IgD-negative memory B cell (primary cell): ENCODE measurements around the gene PCNX3. TPM values are rescaled to one million over a fixed set of nuclear protein-coding genes. Genes with fewer than 3 reads are reported as not detected.
"Not testable (repeated sequence)": the region's sequence is repeated elsewhere in the genome, so short reads cannot be mapped to it uniquely, and the experiment has no call there.

Experiments used
- H3K27ac Mint-ChIP-seq, 3 donors: one replicate each; pipeline ENCODE4 v1.8.0; 2020 to 2022; ENCODE audit warnings: mild to moderate bottlenecking in 3 of 3, mixed read lengths in 3 of 3, moderate library complexity in 1 of 3
- H3K27me3 Mint-ChIP-seq: one replicate; pipeline ENCODE4 v1.8.0; 2021; ENCODE audit warnings: mixed read lengths
- H3K36me3 Mint-ChIP-seq: one replicate; pipeline ENCODE4 v1.8.0; 2020; ENCODE audit warnings: mild to moderate bottlenecking, mixed read lengths
- H3K4me1 Mint-ChIP-seq, 3 donors: one replicate each; pipeline ENCODE4 v1.8.0; 2020 to 2022; ENCODE audit warnings: mixed read lengths in 3 of 3, mild to moderate bottlenecking in 1 of 3
- H3K4me3 Mint-ChIP-seq, 4 donors: one replicate each; pipeline ENCODE4 v1.8.0; 2020 to 2022; ENCODE audit warnings: mild to moderate bottlenecking in 4 of 4, mixed read lengths in 4 of 4, moderate library complexity in 3 of 4
- H3K9me3 Mint-ChIP-seq, 3 donors: one replicate each; pipeline ENCODE4 v1.8.0; 2020 to 2021; ENCODE audit warnings: mixed read lengths in 3 of 3, mild to moderate bottlenecking in 1 of 3
- polyA plus RNA-seq: library from polyadenylated mRNA; unstranded; fragments of 300-500 nt; fragmentation: Illumina TruSeq; gene quantifications from one replicate; pipeline ENCODE4 v1.2.3, GENCODE V29; 2021

The PCNX3 gene
- polyA plus RNA-seq, 1 donor from 2014 or later: 6.8 TPM

- Mint-ChIP-seq H3K27me3 (no peaks in the 10 kb centered on the region), H3K4me1 (peaks cover 28 to 34% (median 29%) of the 10 kb centered on the region in 3 donors), H3K4me3 (peak overlapping the region; percentile 90 to 97 (median 96)), H3K27ac (peak overlapping the region; percentile 98 to 99 (median 99)), H3K36me3 (peaks cover 2% of the 10 kb centered on the region), H3K9me3 (no peaks in the 10 kb centered on the region)
Observed at GRCh38 chr11:65653229-65654225, 38.0 kb downstream of the PCNX3 start.

- no peaks in the 10 kb centered on the region for H3K27me3 Mint-ChIP-seq
- peak overlapping the region in 2 of 3 donors; percentile 98 to 99 for H3K27ac Mint-ChIP-seq
- H3K4me1 Mint-ChIP-seq: peaks cover 28 to 34% (median 31%) of the 10 kb centered on the region in 3 donors
- peaks cover 2% of the 10 kb centered on the region for H3K36me3 Mint-ChIP-seq
- peak overlapping the region in 3 of 4 donors; percentile 12 to 94 (median 44) for H3K4me3 Mint-ChIP-seq
- H3K9me3 Mint-ChIP-seq: no peaks in the 10 kb centered on the region
Observed at GRCh38 chr11:65654375-65655349, 39.1 kb downstream of the PCNX3 start.

- H3K4me1 Mint-ChIP-seq: peaks cover 26 to 33% (median 31%) of the 10 kb centered on the region in 3 donors
- H3K4me3 Mint-ChIP-seq: peak overlapping the region in 2 of 4 donors; percentile 22 to 86
- no peaks in the 10 kb centered on the region for H3K36me3 Mint-ChIP-seq
- H3K9me3 Mint-ChIP-seq: no peaks in the 10 kb centered on the region
- H3K27me3 Mint-ChIP-seq: no peaks in the 10 kb centered on the region
- peak overlapping the region in 2 of 3 donors; percentile 76 to 95 for H3K27ac Mint-ChIP-seq
Observed at GRCh38 chr11:65655570-65656332, 40.2 kb downstream of the PCNX3 start.

GRCh38 chr11:65657426-65657825 is 41.9 kb downstream of the PCNX3 start:
- peak overlapping the region in 2 of 3 donors; percentile 57 to 95 for H3K27ac Mint-ChIP-seq
- H3K9me3 Mint-ChIP-seq: no peaks in the 10 kb centered on the region
- H3K4me3 Mint-ChIP-seq: peak overlapping the region in 2 of 4 donors; percentile 36 to 86
- H3K36me3 Mint-ChIP-seq: no peaks in the 10 kb centered on the region
- H3K4me1 Mint-ChIP-seq: peaks cover 18 to 19% (median 18%) of the 10 kb centered on the region in 3 donors
- H3K27me3 Mint-ChIP-seq: no peaks in the 10 kb centered on the region

GRCh38 chr11:65658174-65659021 is 42.8 kb downstream of the PCNX3 start:
- no peaks in the 10 kb centered on the region for H3K27me3 Mint-ChIP-seq
- no peaks in the 10 kb centered on the region for H3K9me3 Mint-ChIP-seq
- no peaks in the 10 kb centered on the region for H3K36me3 Mint-ChIP-seq
- peak overlapping the region in 3 of 4 donors; percentile 21 to 86 (median 32) for H3K4me3 Mint-ChIP-seq
- H3K4me1 Mint-ChIP-seq: peaks cover 10 to 13% (median 11%) of the 10 kb centered on the region in 3 donors
- peak overlapping the region in 2 of 3 donors; percentile 91 to 95 for H3K27ac Mint-ChIP-seq

- Mint-ChIP-seq H3K36me3 (no peaks in the 10 kb centered on the region), H3K27ac (peak overlapping the region in 2 of 3 donors; percentile 88 to 89), H3K4me1 (peaks cover 7 to 10% (median 10%) of the 10 kb centered on the region in 3 donors), H3K9me3 (no peaks in the 10 kb centered on the region), H3K27me3 (no peaks in the 10 kb centered on the region), H3K4me3 (peak overlapping the region in 2 of 4 donors; percentile 52 to 84)
Observed at GRCh38 chr11:65660038-65660437, 44.5 kb downstream of the PCNX3 start.

- H3K27ac Mint-ChIP-seq: peak overlapping the region in 2 of 3 donors; percentile 63 to 82
- peaks cover 8 to 10% (median 8%) of the 10 kb centered on the region in 3 donors for H3K4me1 Mint-ChIP-seq
- H3K27me3 Mint-ChIP-seq, H3K36me3 Mint-ChIP-seq, H3K9me3 Mint-ChIP-seq: not testable (repeated sequence)
- peak overlapping the region in 2 of 4 donors; percentile 84 to 86 for H3K4me3 Mint-ChIP-seq
Observed at GRCh38 chr11:65660908-65661307, 45.3 kb downstream of the PCNX3 start.

GRCh38 chr11:65661599-65662246 is 46.1 kb downstream of the PCNX3 start:
- Mint-ChIP-seq H3K27ac (peak overlapping the region; percentile 23 to 82 (median 64)), H3K36me3 (no peaks in the 10 kb centered on the region), H3K4me3 (peak overlapping the region; percentile 84 to 93 (median 90)), H3K4me1 (peaks cover 5 to 8% (median 8%) of the 10 kb centered on the region in 3 donors), H3K9me3 (no peaks in the 10 kb centered on the region), H3K27me3 (no peaks in the 10 kb centered on the region)

- peaks cover 5 to 8% (median 7%) of the 10 kb centered on the region in 3 donors for H3K4me1 Mint-ChIP-seq
- peak overlapping the region; percentile 84 to 93 (median 90) for H3K4me3 Mint-ChIP-seq
- no peaks in the 10 kb centered on the region for H3K36me3 Mint-ChIP-seq
- H3K27ac Mint-ChIP-seq: peak overlapping the region; percentile 64 to 82 (median 76)
- H3K9me3 Mint-ChIP-seq: no peaks in the 10 kb centered on the region
- H3K27me3 Mint-ChIP-seq: no peaks in the 10 kb centered on the region
Observed at GRCh38 chr11:65662247-65662798, 46.7 kb downstream of the PCNX3 start.

- peak within 1 kb of the TSS; percentile 86 to 97 (median 96) for H3K4me3 Mint-ChIP-seq
- peak within 1 kb of the TSS; percentile 95 to 99 (median 95) for H3K27ac Mint-ChIP-seq
- H3K27me3 Mint-ChIP-seq: no peaks in the 10 kb centered on the region
- no peaks in the 10 kb centered on the region for H3K36me3 Mint-ChIP-seq
- peaks cover 5 to 8% (median 7%) of the 10 kb centered on the region in 3 donors for H3K4me1 Mint-ChIP-seq
- H3K9me3 Mint-ChIP-seq: no peaks in the 10 kb centered on the region
Observed at GRCh38 chr11:65662799-65663638, 47.4 kb downstream of the PCNX3 start, which contains the start of gene RELA. TSS of gene RELA (minus strand) at chr11:65662916. CDS start at chr11:65662832, 84 bp downstream.

- H3K36me3 Mint-ChIP-seq: no peaks in the 10 kb centered on the region
- H3K4me1 Mint-ChIP-seq: peaks cover 5 to 8% (median 7%) of the 10 kb centered on the region in 3 donors
- no peaks in the 10 kb centered on the region for H3K27me3 Mint-ChIP-seq
- H3K27ac Mint-ChIP-seq: peak overlapping the region; percentile 95 to 99 (median 95)
- peak overlapping the region; percentile 86 to 97 (median 96) for H3K4me3 Mint-ChIP-seq
- H3K9me3 Mint-ChIP-seq: no peaks in the 10 kb centered on the region
Observed at GRCh38 chr11:65663639-65664200, 48.1 kb downstream of the PCNX3 start.
